Measurements from ENCODE around the gene ARSK. TPM values are rescaled to one million over a fixed set of nuclear protein-coding genes. Genes with fewer than 3 reads are reported as not detected.

Gene ARSK
- total and polyA plus RNA-seq, 7 experiments from 2014 or later, result 2.5 to 13.3 (median 7.7) TPM

- no peak overlapping the region for H3K4me3 ChIP-seq (ENCODE audit: low read length)
- Mint-ChIP-seq H3K4me1 (peaks cover 0 to 11% (median 0%) of the 10 kb centered on the region in 7 donors), H3K4me3 (no peak overlapping the region), H3K27ac (no peak overlapping the region), H3K36me3 (peaks cover 11 to 66% (median 52%) of the 10 kb centered on the region in 5 donors), H3K27me3 (no peaks in the 10 kb centered on the region), H3K9me3 (peaks cover 0 to 3% (median 0%) of the 10 kb centered on the region in 11 donors)
- no peak for DNase-seq
- no peaks in the 10 kb centered on the region for H3K27me3 ChIP-seq (ENCODE audit: control insufficient read depth in 2 of 2, insufficient read depth in 2 of 2, low read length in 2 of 2)
- ATAC-seq, result no peak
- no peaks in the 10 kb centered on the region for H3K4me1 ChIP-seq (ENCODE audit: control insufficient read depth in 2 of 2, insufficient read depth in 2 of 2, low read length in 2 of 2)
- no peaks in the 10 kb centered on the region for H3K9me3 ChIP-seq (ENCODE audit: control insufficient read depth in 2 of 3, low read length in 3 of 3)
- H3K36me3 ChIP-seq (ENCODE audit: control insufficient read depth in 2 of 3, insufficient read depth in 3 of 3, low read length in 3 of 3), result peaks cover 3 to 20% (median 4%) of the 10 kb centered on the region in 3 experiments
- no peak overlapping the region for H3K27ac ChIP-seq (ENCODE audit: low read depth, low read length)
- intact Hi-C loops (cut with micrococcal nuclease), result no loop called here
- ChIA-PET CTCF (no interaction called here), POLR2A (no interaction called here)
These were observed 17.1 kb downstream of the ARSK start for GRCh38 chr5:95572016-95572415.

- ATAC-seq, result no peak
These were observed 26.7 kb downstream of the ARSK start for GRCh38 chr5:95581576-95581975.

GRCh38 chr5:95583992-95584391 is 29.1 kb downstream of the ARSK start:
- ATAC-seq (no peak), DNase-seq (no peak)
- no peaks in the 10 kb centered on the region for H3K27me3 ChIP-seq (ENCODE audit: control insufficient read depth in 2 of 2, insufficient read depth in 2 of 2, low read length in 2 of 2)
- no peak overlapping the region for H3K27ac Mint-ChIP-seq
- H3K27me3 Mint-ChIP-seq, result no peaks in the 10 kb centered on the region
- H3K4me3 Mint-ChIP-seq, result no peak overlapping the region
- CTCF ChIA-PET, result no interaction called here
- no peak overlapping the region for H3K27ac ChIP-seq (ENCODE audit: low read depth, low read length)
- H3K4me1 Mint-ChIP-seq, result peaks cover 0 to 7% (median 0%) of the 10 kb centered on the region in 7 donors
- no peak overlapping the region for H3K4me3 ChIP-seq (ENCODE audit: low read length)
- peaks cover 0 to 2% (median 0%) of the 10 kb centered on the region in 11 donors for H3K9me3 Mint-ChIP-seq
- no peaks in the 10 kb centered on the region for H3K9me3 ChIP-seq (ENCODE audit: control insufficient read depth in 2 of 3, low read length in 3 of 3)
- POLR2A ChIA-PET, result no interaction called here
- intact Hi-C loops (cut with micrococcal nuclease), result no loop called here
- peaks cover 0 to 8% (median 3%) of the 10 kb centered on the region in 3 experiments for H3K36me3 ChIP-seq (ENCODE audit: control insufficient read depth in 2 of 3, insufficient read depth in 3 of 3, low read length in 3 of 3)
- H3K36me3 Mint-ChIP-seq, result peaks cover 12 to 47% (median 17%) of the 10 kb centered on the region in 5 donors
- H3K4me1 ChIP-seq (ENCODE audit: control insufficient read depth in 2 of 2, insufficient read depth in 2 of 2, low read length in 2 of 2), result no peaks in the 10 kb centered on the region

More at GRCh38 chr5:95581576-95581975, 26.7 kb downstream of the ARSK start:
- H3K36me3 Mint-ChIP-seq, result peaks cover 13 to 47% (median 20%) of the 10 kb centered on the region in 5 donors
- H3K36me3 ChIP-seq (ENCODE audit: control insufficient read depth in 2 of 3, insufficient read depth in 3 of 3, low read length in 3 of 3), result peaks cover 0 to 8% (median 0%) of the 10 kb centered on the region in 3 experiments
- no peaks in the 10 kb centered on the region for H3K9me3 ChIP-seq (ENCODE audit: control insufficient read depth in 2 of 3, low read length in 3 of 3)
- DNase-seq, result no peak
- no peak overlapping the region for H3K27ac ChIP-seq (ENCODE audit: low read depth, low read length)
- H3K27me3 ChIP-seq (ENCODE audit: control insufficient read depth in 2 of 2, insufficient read depth in 2 of 2, low read length in 2 of 2), result no peaks in the 10 kb centered on the region
- no peak overlapping the region for H3K27ac Mint-ChIP-seq
- H3K27me3 Mint-ChIP-seq, result no peaks in the 10 kb centered on the region
- H3K4me1 Mint-ChIP-seq, result peaks cover 0 to 5% (median 0%) of the 10 kb centered on the region in 7 donors
- ChIA-PET POLR2A (no interaction called here), CTCF (no interaction called here)
- H3K4me3 Mint-ChIP-seq, result no peak overlapping the region
- no peaks in the 10 kb centered on the region for H3K4me1 ChIP-seq (ENCODE audit: control insufficient read depth in 2 of 2, insufficient read depth in 2 of 2, low read length in 2 of 2)
- peaks cover 0 to 2% (median 0%) of the 10 kb centered on the region in 11 donors for H3K9me3 Mint-ChIP-seq
- intact Hi-C loops (cut with micrococcal nuclease), result no loop called here
- no peak overlapping the region for H3K4me3 ChIP-seq (ENCODE audit: low read length)

DNA sequence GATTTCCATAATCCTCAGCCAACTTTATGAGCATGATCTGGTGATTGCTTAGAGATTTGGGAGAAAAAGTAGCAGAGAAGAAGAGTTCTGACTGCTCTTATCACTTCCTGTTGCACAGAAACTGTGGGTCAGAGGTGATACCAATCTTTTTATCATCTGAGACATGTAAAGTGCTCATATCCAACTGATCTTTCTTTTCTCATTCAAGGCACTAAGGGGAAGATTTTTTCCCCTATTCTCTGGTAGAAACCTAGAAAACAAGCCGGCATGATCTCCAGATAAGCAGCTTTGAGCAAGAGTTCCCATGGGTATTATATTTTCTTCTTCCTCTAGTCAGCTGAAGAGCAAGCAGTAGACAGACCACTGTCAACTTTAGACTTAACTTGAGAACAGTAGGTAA is 36.0 kb downstream of the ARSK start:
- Histone ChIP-seq H3K4me1 (ENCODE audit: control insufficient read depth in 2 of 2, insufficient read depth in 2 of 2, low read length in 2 of 2) (peaks cover 0 to 10% of the 10 kb centered on the region in 2 donors), H3K4me3 (ENCODE audit: low read length) (no peak overlapping the region), H3K27me3 (ENCODE audit: control insufficient read depth in 2 of 2, insufficient read depth in 2 of 2, low read length in 2 of 2) (no peaks in the 10 kb centered on the region), H3K36me3 (ENCODE audit: control insufficient read depth in 2 of 3, insufficient read depth in 3 of 3, low read length in 3 of 3) (peaks cover 0 to 8% (median 3%) of the 10 kb centered on the region in 3 experiments), H3K27ac (ENCODE audit: low read depth, low read length) (no peak overlapping the region), H3K9me3 (ENCODE audit: control insufficient read depth in 2 of 3, low read length in 3 of 3) (no peaks in the 10 kb centered on the region)
- CTCF ChIA-PET, result no interaction called here
- H3K27ac Mint-ChIP-seq, result peak overlapping the region in 8 of 9 donors; percentile 2 to 73 (median 46)
- no peak for ATAC-seq
- intact Hi-C loops (cut with micrococcal nuclease), result loop anchor here in 1 of 2 donors (2.0 kb wide), 1 partner anchor 30 kb away; the partner anchor contains the start of gene GPR150
- H3K9me3 Mint-ChIP-seq, result peaks cover 0 to 2% (median 0%) of the 10 kb centered on the region in 11 donors
- no peaks in the 10 kb centered on the region for H3K27me3 Mint-ChIP-seq
- H3K36me3 Mint-ChIP-seq, result peaks cover 0 to 33% (median 7%) of the 10 kb centered on the region in 5 donors
- peak overlapping the region in 3 of 10 donors; percentile 9 to 47 (median 32) for H3K4me3 Mint-ChIP-seq
- DNase-seq, result no peak
- POLR2A ChIA-PET, result no interaction called here
- H3K4me1 Mint-ChIP-seq, result peaks cover 17 to 23% (median 22%) of the 10 kb centered on the region in 7 donors

- peaks cover 0 to 10% of the 10 kb centered on the region in 2 donors for H3K4me1 ChIP-seq (ENCODE audit: control insufficient read depth in 2 of 2, insufficient read depth in 2 of 2, low read length in 2 of 2)
- intact Hi-C loops (cut with micrococcal nuclease), result loop anchor here in 1 of 2 donors (2.0 kb wide), 1 partner anchor 29 kb away; the partner anchor contains the start of gene GPR150
- ATAC-seq (no peak), DNase-seq (no peak)
- ChIA-PET CTCF (no interaction called here), POLR2A (no interaction called here)
- H3K9me3 ChIP-seq (ENCODE audit: control insufficient read depth in 2 of 3, low read length in 3 of 3), result no peaks in the 10 kb centered on the region
- H3K27ac ChIP-seq (ENCODE audit: low read depth, low read length), result no peak overlapping the region
- Mint-ChIP-seq H3K4me1 (peaks cover 17 to 23% (median 22%) of the 10 kb centered on the region in 7 donors), H3K36me3 (peaks cover 0 to 33% (median 7%) of the 10 kb centered on the region in 5 donors), H3K4me3 (no peak overlapping the region), H3K27ac (no peak overlapping the region), H3K9me3 (peaks cover 0 to 2% (median 0%) of the 10 kb centered on the region in 11 donors), H3K27me3 (no peaks in the 10 kb centered on the region)
- H3K4me3 ChIP-seq (ENCODE audit: low read length), result no peak overlapping the region
- H3K36me3 ChIP-seq (ENCODE audit: control insufficient read depth in 2 of 3, insufficient read depth in 3 of 3, low read length in 3 of 3), result peaks cover 0 to 8% (median 3%) of the 10 kb centered on the region in 3 experiments
- no peaks in the 10 kb centered on the region for H3K27me3 ChIP-seq (ENCODE audit: control insufficient read depth in 2 of 2, insufficient read depth in 2 of 2, low read length in 2 of 2)
These were observed 36.6 kb downstream of the ARSK start for GRCh38 chr5:95591490-95591901.

- H3K9me3 ChIP-seq (ENCODE audit: control insufficient read depth in 2 of 3, low read length in 3 of 3), result no peaks in the 10 kb centered on the region
- H3K4me3 ChIP-seq (ENCODE audit: low read length), result no peak overlapping the region
- Mint-ChIP-seq H3K4me3 (no peak overlapping the region), H3K27ac (no peak overlapping the region), H3K4me1 (peaks cover 10 to 19% (median 16%) of the 10 kb centered on the region in 7 donors), H3K27me3 (no peaks in the 10 kb centered on the region), H3K36me3 (peaks cover 0 to 30% (median 0%) of the 10 kb centered on the region in 5 donors), H3K9me3 (no peaks in the 10 kb centered on the region)
- no peaks in the 10 kb centered on the region for H3K27me3 ChIP-seq (ENCODE audit: control insufficient read depth in 2 of 2, insufficient read depth in 2 of 2, low read length in 2 of 2)
- ChIA-PET POLR2A (no interaction called here), CTCF (no interaction called here)
- peaks cover 0 to 8% (median 0%) of the 10 kb centered on the region in 3 experiments for H3K36me3 ChIP-seq (ENCODE audit: control insufficient read depth in 2 of 3, insufficient read depth in 3 of 3, low read length in 3 of 3)
- DNase-seq, result no peak
- H3K27ac ChIP-seq (ENCODE audit: low read depth, low read length), result no peak overlapping the region
- ATAC-seq, result no peak
- H3K4me1 ChIP-seq (ENCODE audit: control insufficient read depth in 2 of 2, insufficient read depth in 2 of 2, low read length in 2 of 2), result peaks cover 0 to 7% of the 10 kb centered on the region in 2 donors
- intact Hi-C loops (cut with micrococcal nuclease), result no loop called here
These were observed 40.5 kb downstream of the ARSK start for GRCh38 chr5:95595289-95595931.
